ENCODE results near the gene PRODH.
"Not testable (repeated sequence)": the region's sequence is repeated elsewhere in the genome, so short reads cannot be mapped to it uniquely, and the experiment has no call there.

DNA sequence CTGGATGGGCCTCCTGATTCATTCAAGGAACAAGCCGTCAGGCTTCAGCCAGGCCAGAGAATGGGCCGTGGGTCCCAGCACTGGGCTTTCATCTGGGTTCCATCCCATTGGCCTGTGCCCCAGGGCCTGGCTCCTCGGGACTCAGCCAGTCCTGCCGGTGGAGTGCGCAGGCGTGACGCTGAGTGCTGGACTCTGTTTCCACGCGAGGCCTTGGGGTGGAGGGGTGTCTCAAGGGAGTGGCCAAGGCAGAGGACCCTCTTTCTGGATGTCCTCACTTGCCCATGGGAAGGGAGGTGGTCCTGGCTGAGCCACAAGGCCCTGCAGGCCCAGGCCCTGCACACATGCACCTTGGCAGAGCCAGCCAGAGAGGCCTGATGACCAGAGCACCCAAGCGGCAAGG lies 28.0 kb upstream of the PRODH start:
- TF ChIP-seq, protein P1, sequence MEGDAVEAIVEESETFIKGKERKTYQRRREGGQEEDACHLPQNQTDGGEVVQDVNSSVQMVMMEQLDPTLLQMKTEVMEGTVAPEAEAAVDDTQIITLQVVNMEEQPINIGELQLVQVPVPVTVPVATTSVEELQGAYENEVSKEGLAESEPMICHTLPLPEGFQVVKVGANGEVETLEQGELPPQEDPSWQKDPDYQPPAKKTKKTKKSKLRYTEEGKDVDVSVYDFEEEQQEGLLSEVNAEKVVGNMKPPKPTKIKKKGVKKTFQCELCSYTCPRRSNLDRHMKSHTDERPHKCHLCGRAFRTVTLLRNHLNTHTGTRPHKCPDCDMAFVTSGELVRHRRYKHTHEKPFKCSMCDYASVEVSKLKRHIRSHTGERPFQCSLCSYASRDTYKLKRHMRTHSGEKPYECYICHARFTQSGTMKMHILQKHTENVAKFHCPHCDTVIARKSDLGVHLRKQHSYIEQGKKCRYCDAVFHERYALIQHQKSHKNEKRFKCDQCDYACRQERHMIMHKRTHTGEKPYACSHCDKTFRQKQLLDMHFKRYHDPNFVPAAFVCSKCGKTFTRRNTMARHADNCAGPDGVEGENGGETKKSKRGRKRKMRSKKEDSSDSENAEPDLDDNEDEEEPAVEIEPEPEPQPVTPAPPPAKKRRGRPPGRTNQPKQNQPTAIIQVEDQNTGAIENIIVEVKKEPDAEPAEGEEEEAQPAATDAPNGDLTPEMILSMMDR (conservative IDR thresholded peaks at IDR 0.05; ENCODE audit: low read length), result not testable (repeated sequence)
- TF ChIP-seq EZH2phosphoT487 (IDR thresholded peaks at IDR 0.05; ENCODE audit: borderline replicate concordance), result not testable (repeated sequence)

Measured in Loucy (cell line).